ENCODE data around the gene PRKAR1B.

DNA sequence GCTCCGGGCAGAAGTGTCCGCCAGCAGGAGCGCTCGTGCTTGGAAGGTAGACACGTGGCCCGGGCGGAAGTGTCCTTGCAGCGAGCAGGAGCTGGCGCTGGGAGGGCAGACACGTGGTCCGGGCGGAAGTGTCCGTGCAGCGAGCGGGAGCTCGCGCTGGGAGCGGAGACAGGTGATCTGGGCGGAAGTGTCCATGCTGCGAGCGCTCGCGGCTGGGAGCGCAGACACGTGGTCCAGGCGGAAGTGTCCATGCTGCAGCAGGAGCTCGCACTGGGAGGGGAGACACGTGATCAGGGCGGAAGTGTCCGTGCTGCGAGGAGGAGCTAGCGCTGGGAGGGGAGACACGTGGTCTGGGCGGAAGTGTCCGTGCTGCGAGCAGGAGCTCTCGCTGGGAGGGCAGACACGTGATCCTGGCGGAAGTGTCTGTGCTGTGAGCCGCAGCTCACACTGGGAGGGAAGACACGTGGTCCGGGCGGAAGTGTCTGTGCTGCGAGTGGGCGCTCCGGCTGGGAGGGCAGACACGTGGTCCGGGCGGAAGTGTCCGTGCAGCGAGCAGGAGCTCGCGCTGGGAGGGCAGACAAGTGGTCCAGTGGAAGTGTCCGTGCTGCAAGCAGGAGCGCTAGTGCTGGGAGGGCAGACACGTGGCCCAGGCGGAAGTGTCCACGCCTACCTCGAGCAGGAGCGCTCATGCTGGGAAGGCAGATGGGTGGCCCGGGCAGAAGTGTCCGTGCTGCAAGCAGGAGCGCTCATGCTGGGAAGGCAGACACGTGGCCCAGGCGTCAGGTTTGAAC lies 41.1 kb upstream of the PRKAR1B start:
- TF ChIP-seq YY1 (IDR thresholded peaks at IDR 0.05; ENCODE audit: insufficient read depth, insufficient read length) (no peak), ZNF274 (IDR thresholded peaks at IDR 0.05; ENCODE audit: low read depth, low read length) (no peak), SUZ12 (IDR thresholded peaks at IDR 0.05; ENCODE audit: extremely low read depth, insufficient read depth, insufficient read length) (no peak)

Measured in NT2/D1 (cell line).